ENCODE measurements around the gene IGF1. TPM values are rescaled to one million over a fixed set of nuclear protein-coding genes. Genes with fewer than 3 reads are reported as not detected.

IGF1 gene
- total RNA-seq, 2 experiments from 2014 or later, result not detected

- no peaks in the 10 kb centered on the region for H3K9me3 Mint-ChIP-seq (ENCODE audit: low read depth)
- ChIA-PET POLR2A (no interaction called here), CTCF (interaction anchor here (0.7 to 1.1 kb wide), 2 partner anchors 25 to 672 kb away, joined by 3 read pairs; no protein-coding TSS in a partner anchor)
- intact Hi-C loops (cut with DNase I, micrococcal nuclease), result no loop called here
- H3K27me3 Mint-ChIP-seq, result peaks cover 2% of the 10 kb centered on the region
- H3K36me3 Mint-ChIP-seq (ENCODE audit: low read depth), result no peaks in the 10 kb centered on the region
- DNase-seq, result no peak
- no peak overlapping the region for H3K27ac Mint-ChIP-seq
- ATAC-seq, result no peak
- no peak overlapping the region for H3K4me3 Mint-ChIP-seq
- H3K4me1 Mint-ChIP-seq, result no peaks in the 10 kb centered on the region
Observed at GRCh38 chr12:102510463-102510862, 30.1 kb upstream of the IGF1 start.

GRCh38 chr12:102510031-102510430 is 29.7 kb upstream of the IGF1 start:
- Mint-ChIP-seq H3K4me1 (no peaks in the 10 kb centered on the region), H3K9me3 (ENCODE audit: low read depth) (no peaks in the 10 kb centered on the region), H3K27me3 (peaks cover 2% of the 10 kb centered on the region), H3K4me3 (no peak overlapping the region), H3K27ac (no peak overlapping the region), H3K36me3 (ENCODE audit: low read depth) (no peaks in the 10 kb centered on the region)
- ATAC-seq, result no peak
- ChIA-PET POLR2A (no interaction called here), CTCF (interaction anchor here (0.6 to 1.1 kb wide), 3 partner anchors 24 to 746 kb away, joined by 3 read pairs; no protein-coding TSS in a partner anchor)
- intact Hi-C loops (cut with DNase I, micrococcal nuclease), result no loop called here
- DNase-seq, result no peak

- ATAC-seq (no peak), DNase-seq (no peak)
- POLR2A ChIA-PET, result no interaction called here
- intact Hi-C loops (cut with DNase I, micrococcal nuclease), result no loop called here
- no peaks in the 10 kb centered on the region for H3K9me3 Mint-ChIP-seq (ENCODE audit: low read depth)
- H3K27me3 Mint-ChIP-seq, result peaks cover 2% of the 10 kb centered on the region
- no peak overlapping the region for H3K4me3 Mint-ChIP-seq
- no peak overlapping the region for H3K27ac Mint-ChIP-seq
- no peaks in the 10 kb centered on the region for H3K4me1 Mint-ChIP-seq
- CTCF ChIA-PET, result interaction anchor here (0.6 kb wide), 1 partner anchor 745 kb away, joined by 3 read pairs; no protein-coding TSS in a partner anchor
- no peaks in the 10 kb centered on the region for H3K36me3 Mint-ChIP-seq (ENCODE audit: low read depth)
Observed at GRCh38 chr12:102509123-102509626, 28.8 kb upstream of the IGF1 start.

GRCh38 chr12:102508052-102508451 is 27.7 kb upstream of the IGF1 start:
- intact Hi-C loops (cut with DNase I, micrococcal nuclease), result no loop called here
- Mint-ChIP-seq H3K27ac (no peak overlapping the region), H3K27me3 (peaks cover 5% of the 10 kb centered on the region), H3K9me3 (ENCODE audit: low read depth) (no peaks in the 10 kb centered on the region), H3K4me1 (no peaks in the 10 kb centered on the region), H3K36me3 (ENCODE audit: low read depth) (no peaks in the 10 kb centered on the region), H3K4me3 (no peak overlapping the region)
- CTCF ChIA-PET, result no interaction called here
- ATAC-seq, result no peak
- POLR2A ChIA-PET, result no interaction called here
- DNase-seq, result no peak

GRCh38 chr12:102507301-102507700 is 26.9 kb upstream of the IGF1 start:
- DNase-seq (no peak), ATAC-seq (no peak)
- Mint-ChIP-seq H3K4me1 (no peaks in the 10 kb centered on the region), H3K27ac (no peak overlapping the region), H3K36me3 (ENCODE audit: low read depth) (no peaks in the 10 kb centered on the region), H3K4me3 (no peak overlapping the region), H3K27me3 (peaks cover 7% of the 10 kb centered on the region), H3K9me3 (ENCODE audit: low read depth) (no peaks in the 10 kb centered on the region)
- CTCF ChIA-PET, result no interaction called here
- intact Hi-C loops (cut with DNase I, micrococcal nuclease), result no loop called here
- POLR2A ChIA-PET, result no interaction called here

- DNase-seq (no peak), ATAC-seq (no peak)
- no peaks in the 10 kb centered on the region for H3K4me1 Mint-ChIP-seq
- no peak overlapping the region for H3K27ac Mint-ChIP-seq
- H3K36me3 Mint-ChIP-seq (ENCODE audit: low read depth), result no peaks in the 10 kb centered on the region
- intact Hi-C loops (cut with DNase I, micrococcal nuclease), result no loop called here
- CTCF ChIA-PET, result no interaction called here
- POLR2A ChIA-PET, result no interaction called here
- H3K9me3 Mint-ChIP-seq (ENCODE audit: low read depth), result no peaks in the 10 kb centered on the region
- H3K4me3 Mint-ChIP-seq, result no peak overlapping the region
- peaks cover 16% of the 10 kb centered on the region for H3K27me3 Mint-ChIP-seq
Observed at GRCh38 chr12:102504871-102505270, 24.5 kb upstream of the IGF1 start.

- Mint-ChIP-seq H3K27ac (no peak overlapping the region), H3K4me1 (no peaks in the 10 kb centered on the region), H3K4me3 (no peak overlapping the region), H3K9me3 (ENCODE audit: low read depth) (no peaks in the 10 kb centered on the region), H3K27me3 (peaks cover 16% of the 10 kb centered on the region), H3K36me3 (ENCODE audit: low read depth) (no peaks in the 10 kb centered on the region)
- intact Hi-C loops (cut with DNase I, micrococcal nuclease), result no loop called here
- ATAC-seq, result no peak
- no peak for DNase-seq
- POLR2A ChIA-PET, result no interaction called here
- CTCF ChIA-PET, result no interaction called here
Observed at GRCh38 chr12:102504280-102504679, 23.9 kb upstream of the IGF1 start.

- DNase-seq (no peak), ATAC-seq (no peak)
- no peaks in the 10 kb centered on the region for H3K4me1 Mint-ChIP-seq
- intact Hi-C loops (cut with DNase I, micrococcal nuclease), result no loop called here
- H3K4me3 Mint-ChIP-seq, result no peak overlapping the region
- H3K36me3 Mint-ChIP-seq (ENCODE audit: low read depth), result no peaks in the 10 kb centered on the region
- no peaks in the 10 kb centered on the region for H3K9me3 Mint-ChIP-seq (ENCODE audit: low read depth)
- ChIA-PET POLR2A (no interaction called here), CTCF (no interaction called here)
- H3K27ac Mint-ChIP-seq, result no peak overlapping the region
- H3K27me3 Mint-ChIP-seq, result peaks cover 16% of the 10 kb centered on the region
Observed at GRCh38 chr12:102503831-102504230, 23.5 kb upstream of the IGF1 start.

- Mint-ChIP-seq H3K36me3 (ENCODE audit: low read depth) (no peaks in the 10 kb centered on the region), H3K27ac (no peak overlapping the region), H3K9me3 (ENCODE audit: low read depth) (no peaks in the 10 kb centered on the region), H3K27me3 (peaks cover 16% of the 10 kb centered on the region), H3K4me3 (no peak overlapping the region), H3K4me1 (no peaks in the 10 kb centered on the region)
- CTCF ChIA-PET, result interaction anchor here (0.6 kb wide), 1 partner anchor 367 kb away, joined by 3 read pairs; no protein-coding TSS in a partner anchor
- ATAC-seq, result no peak
- no peak for DNase-seq
- intact Hi-C loops (cut with DNase I, micrococcal nuclease), result no loop called here
- POLR2A ChIA-PET, result no interaction called here
Observed at GRCh38 chr12:102503056-102503681, 22.8 kb upstream of the IGF1 start.

- ChIA-PET POLR2A (interaction anchor here (0.7 kb wide), 1 partner anchor 618 kb away, joined by 3 read pairs; no protein-coding TSS in a partner anchor), CTCF (interaction anchor here (0.8 kb wide), 1 partner anchor 307 kb away, joined by 3 read pairs; no protein-coding TSS in a partner anchor)
- H3K27me3 Mint-ChIP-seq, result peaks cover 16% of the 10 kb centered on the region
- ATAC-seq (no peak), DNase-seq (no peak)
- H3K36me3 Mint-ChIP-seq (ENCODE audit: low read depth), result no peaks in the 10 kb centered on the region
- no peaks in the 10 kb centered on the region for H3K9me3 Mint-ChIP-seq (ENCODE audit: low read depth)
- H3K27ac Mint-ChIP-seq, result no peak overlapping the region
- intact Hi-C loops (cut with DNase I, micrococcal nuclease), result no loop called here
- H3K4me3 Mint-ChIP-seq, result no peak overlapping the region
- H3K4me1 Mint-ChIP-seq, result no peaks in the 10 kb centered on the region
Observed at GRCh38 chr12:102501773-102502172, 21.4 kb upstream of the IGF1 start.

- intact Hi-C loops (cut with DNase I, micrococcal nuclease), result no loop called here
- CTCF ChIA-PET, result interaction anchor here (0.7 kb wide), 1 partner anchor 19 kb away, joined by 3 read pairs; no protein-coding TSS in a partner anchor
- no peaks in the 10 kb centered on the region for H3K36me3 Mint-ChIP-seq (ENCODE audit: low read depth)
- no peaks in the 10 kb centered on the region for H3K9me3 Mint-ChIP-seq (ENCODE audit: low read depth)
- POLR2A ChIA-PET, result interaction anchor here (0.6 kb wide), 1 partner anchor 682 kb away, joined by 5 read pairs; no protein-coding TSS in a partner anchor
- H3K4me3 Mint-ChIP-seq, result no peak overlapping the region
- ATAC-seq (no peak), DNase-seq (no peak)
- H3K27me3 Mint-ChIP-seq, result peaks cover 18% of the 10 kb centered on the region
- H3K27ac Mint-ChIP-seq, result no peak overlapping the region
- H3K4me1 Mint-ChIP-seq, result no peaks in the 10 kb centered on the region
Observed at GRCh38 chr12:102498471-102498870, 18.1 kb upstream of the IGF1 start.

- peaks cover 23% of the 10 kb centered on the region for H3K27me3 Mint-ChIP-seq
- intact Hi-C loops (cut with DNase I, micrococcal nuclease), result no loop called here
- H3K4me1 Mint-ChIP-seq, result no peaks in the 10 kb centered on the region
- ChIA-PET CTCF (no interaction called here), POLR2A (no interaction called here)
- DNase-seq, result no peak
- H3K27ac Mint-ChIP-seq, result no peak overlapping the region
- H3K36me3 Mint-ChIP-seq (ENCODE audit: low read depth), result no peaks in the 10 kb centered on the region
- no peak for ATAC-seq
- H3K9me3 Mint-ChIP-seq (ENCODE audit: low read depth), result no peaks in the 10 kb centered on the region
- no peak overlapping the region for H3K4me3 Mint-ChIP-seq
Observed at GRCh38 chr12:102497743-102498142, 17.4 kb upstream of the IGF1 start.
